Neutrophil (primary cell): ENCODE measurements around the gene OAS1.

Source experiments
- H3K27ac ChIP-seq: fragments of 200-600 bp; sonication (generic); 2 replicates; pipeline ENCODE4 v1.5.1; 2016; ENCODE audit warnings: mild to moderate bottlenecking, moderate library complexity
- H3K27me3 ChIP-seq: fragments of 200-600 bp; sonication (generic); 2 replicates; pipeline ENCODE4 v1.6.0; 2016; ENCODE audit warnings: mild to moderate bottlenecking
- H3K36me3 ChIP-seq: fragments of 200-600 bp; sonication (generic); 2 replicates; pipeline ENCODE4 v1.5.1; 2017
- H3K4me1 ChIP-seq, 2 experiments: fragments of 200-600 bp in 1 of 2; sonication (generic) in 1 of 2; 1 replicate in 1 of 2; 2 replicates in 1 of 2; pipeline versions ENCODE4 v1.5.1 to v1.6.1; 2013 to 2016; ENCODE audit warnings: low read depth in 1 of 2, low read length in 1 of 2, mild to moderate bottlenecking in 1 of 2, moderate library complexity in 1 of 2; ENCODE audit not compliant: control insufficient read depth in 1 of 2, insufficient read depth in 1 of 2
- H3K4me3 ChIP-seq, 2 experiments: fragments of 200-600 bp in 1 of 2; sonication (generic) in 1 of 2; 1 replicate in 1 of 2; 2 replicates in 1 of 2; pipeline ENCODE4 v1.5.1; 2013 to 2016; ENCODE audit warnings: low read depth in 1 of 2, low read length in 1 of 2, mild to moderate bottlenecking in 1 of 2, moderate library complexity in 1 of 2
- H3K9me3 ChIP-seq: fragments of 200-600 bp; sonication (generic); 2 replicates; pipeline ENCODE4 v1.5.1; 2016
- CTCF ChIP-seq: fragments of 200-600 bp; sonication (generic); IDR thresholded peaks from 2 replicates; pipeline ENCODE4 v1.5.1; 2016; ENCODE audit warnings: antibody characterized with exemption

The OAS1 gene

GRCh38 chr12:112967306-112967705 lies 60.5 kb downstream of the OAS1 start:
- no peak overlapping the region for H3K4me3 ChIP-seq
- no peaks in the 10 kb centered on the region for H3K9me3 ChIP-seq
- H3K27me3 ChIP-seq, result no peaks in the 10 kb centered on the region
- no peak overlapping the region for H3K27ac ChIP-seq
- no peak for TF ChIP-seq CTCF
- peaks cover 76% of the 10 kb centered on the region for H3K36me3 ChIP-seq
- H3K4me1 ChIP-seq, result no peaks in the 10 kb centered on the region

GRCh38 chr12:112967858-112968257 lies 61.1 kb downstream of the OAS1 start:
- Histone ChIP-seq H3K27me3 (no peaks in the 10 kb centered on the region), H3K36me3 (peaks cover 71% of the 10 kb centered on the region)
- no peak for TF ChIP-seq CTCF

More at GRCh38 chr12:112967858-112968257, 61.1 kb downstream of the OAS1 start:
- no peaks in the 10 kb centered on the region for H3K4me1 ChIP-seq
- no peaks in the 10 kb centered on the region for H3K9me3 ChIP-seq
- no peak overlapping the region for H3K4me3 ChIP-seq
- no peak overlapping the region for H3K27ac ChIP-seq
